OCI-LY1 (cell line): Measurements from ENCODE around the gene FAM53B.
A peak's percentile ranks its signal among the peaks of the same experiment; 100 is the strongest.

Experiments used
- H2AFZ ChIP-seq: fragments of 200-600 bp; sonication (generic), shearing (Covaris generic); 2 replicates; pipeline ENCODE4 v1.6.0; 2014; ENCODE audit warnings: antibody characterized with exemption, mild to moderate bottlenecking, low read length
- H3F3A ChIP-seq: fragments of 200-600 bp; sonication (generic), shearing (Covaris generic); 2 replicates; pipeline ENCODE4 v1.6.0; 2014; ENCODE audit warnings: mild to moderate bottlenecking, antibody characterized with exemption, low read length, moderate library complexity; ENCODE audit not compliant: insufficient read depth
- H3K27ac ChIP-seq: fragments of 200-600 bp; sonication (generic); 2 replicates; pipeline ENCODE4 v1.5.1; 2014; ENCODE audit warnings: low read length, mixed run types, mild to moderate bottlenecking, low read depth; ENCODE audit not compliant: poor library complexity, severe bottlenecking
- H3K27me3 ChIP-seq: fragments of 200-600 bp; sonication (generic); 2 replicates; pipeline ENCODE4 v1.6.0; 2014; ENCODE audit warnings: antibody characterized with exemption, mild to moderate bottlenecking, low read length, moderate library complexity; ENCODE audit not compliant: insufficient read depth
- H3K36me3 ChIP-seq: fragments of 200-600 bp; sonication (generic); 2 replicates; pipeline ENCODE4 v1.6.1; 2014; ENCODE audit warnings: mild to moderate bottlenecking, antibody characterized with exemption, low read length, moderate library complexity, mixed read lengths; ENCODE audit not compliant: insufficient read depth
- H3K4me1 ChIP-seq: fragments of 200-600 bp; sonication (generic); 2 replicates; pipeline ENCODE4 v1.5.1; 2014; ENCODE audit warnings: mild to moderate bottlenecking, low read length, moderate library complexity; ENCODE audit not compliant: insufficient read depth, severe bottlenecking
- H3K4me2 ChIP-seq: fragments of 200-600 bp; sonication (generic), shearing (Covaris generic); 2 replicates; pipeline ENCODE4 v1.6.1; 2014; ENCODE audit warnings: low read length
- H3K4me3 ChIP-seq: fragments of 200-600 bp; sonication (generic); 2 replicates; pipeline ENCODE4 v1.5.1; 2014; ENCODE audit warnings: low read length, low read depth, mild to moderate bottlenecking, mixed read lengths; ENCODE audit not compliant: poor library complexity, severe bottlenecking
- H3K79me2 ChIP-seq: fragments of 200-600 bp; shearing (Covaris generic); 2 replicates; pipeline ENCODE4 v1.6.1; 2016; ENCODE audit warnings: mixed run types, low read length, mixed read lengths; ENCODE audit not compliant: insufficient read depth
- H3K9ac ChIP-seq: fragments of 200-600 bp; sonication (generic), shearing (Covaris generic); 2 replicates; pipeline ENCODE4 v1.6.1; 2014; ENCODE audit warnings: mild to moderate bottlenecking, low read length, mixed read lengths
- H3K9me2 ChIP-seq: fragments of 200-600 bp; sonication (generic), shearing (Covaris generic); 2 replicates; pipeline ENCODE4 v1.6.1; 2014; ENCODE audit warnings: low read depth, mild to moderate bottlenecking, low read length, mixed read lengths
- H3K9me3 ChIP-seq: fragments of 200-600 bp; shearing (Covaris generic); 2 replicates; pipeline ENCODE4 v1.6.1; 2014; ENCODE audit warnings: low read length, mixed read lengths
- H4K20me1 ChIP-seq: fragments of 200-600 bp; sonication (generic), shearing (Covaris generic); 2 replicates; pipeline ENCODE4 v1.6.0; 2016; ENCODE audit warnings: mild to moderate bottlenecking, low read length; ENCODE audit not compliant: insufficient read depth
- EZH2 ChIP-seq: fragments of 200-600 bp; sonication (generic), shearing (Covaris generic); IDR thresholded peaks from 2 replicates; pipeline ENCODE4 v1.8.0; 2017; ENCODE audit warnings: borderline replicate concordance, mixed run types, mild to moderate bottlenecking, antibody characterized with exemption, low read length, moderate library complexity, mixed read lengths
- TF ChIP-seq, protein P1 (sequence below): fragments of 200-600 bp; sonication (generic), shearing (Covaris generic); IDR thresholded peaks from 2 replicates; pipeline ENCODE4 v1.5.1; 2017; ENCODE audit warnings: mild to moderate bottlenecking, antibody characterized with exemption, low read length, moderate library complexity, mixed read lengths

Gene FAM53B

GRCh38 chr10:124627866-124628675 lies 116.1 kb downstream of the FAM53B start:
- Histone ChIP-seq H3K9me3 (no peaks in the 10 kb centered on the region), H3K4me2 (no peak overlapping the region; the same call in 1 of the 2 replicates), H4K20me1 (no peaks in the 10 kb centered on the region), H3K36me3 (peaks cover 2% of the 10 kb centered on the region; the same call in 1 of the 2 replicates), H3K4me3 (no peak overlapping the region), H3K79me2 (peaks cover 2% of the 10 kb centered on the region; the same call in 1 of the 2 replicates), H3K4me1 (peaks cover 91% of the 10 kb centered on the region), H3K27ac (peak overlapping the region; percentile 93), H3K9ac (no peak overlapping the region), H3K27me3 (no peaks in the 10 kb centered on the region), H3K9me2 (no peaks in the 10 kb centered on the region), H2AFZ (no peak overlapping the region), H3F3A (no peaks in the 10 kb centered on the region)
- TF ChIP-seq, protein P1, sequence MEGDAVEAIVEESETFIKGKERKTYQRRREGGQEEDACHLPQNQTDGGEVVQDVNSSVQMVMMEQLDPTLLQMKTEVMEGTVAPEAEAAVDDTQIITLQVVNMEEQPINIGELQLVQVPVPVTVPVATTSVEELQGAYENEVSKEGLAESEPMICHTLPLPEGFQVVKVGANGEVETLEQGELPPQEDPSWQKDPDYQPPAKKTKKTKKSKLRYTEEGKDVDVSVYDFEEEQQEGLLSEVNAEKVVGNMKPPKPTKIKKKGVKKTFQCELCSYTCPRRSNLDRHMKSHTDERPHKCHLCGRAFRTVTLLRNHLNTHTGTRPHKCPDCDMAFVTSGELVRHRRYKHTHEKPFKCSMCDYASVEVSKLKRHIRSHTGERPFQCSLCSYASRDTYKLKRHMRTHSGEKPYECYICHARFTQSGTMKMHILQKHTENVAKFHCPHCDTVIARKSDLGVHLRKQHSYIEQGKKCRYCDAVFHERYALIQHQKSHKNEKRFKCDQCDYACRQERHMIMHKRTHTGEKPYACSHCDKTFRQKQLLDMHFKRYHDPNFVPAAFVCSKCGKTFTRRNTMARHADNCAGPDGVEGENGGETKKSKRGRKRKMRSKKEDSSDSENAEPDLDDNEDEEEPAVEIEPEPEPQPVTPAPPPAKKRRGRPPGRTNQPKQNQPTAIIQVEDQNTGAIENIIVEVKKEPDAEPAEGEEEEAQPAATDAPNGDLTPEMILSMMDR = no peak
- TF ChIP-seq EZH2 = no peak

DNA sequence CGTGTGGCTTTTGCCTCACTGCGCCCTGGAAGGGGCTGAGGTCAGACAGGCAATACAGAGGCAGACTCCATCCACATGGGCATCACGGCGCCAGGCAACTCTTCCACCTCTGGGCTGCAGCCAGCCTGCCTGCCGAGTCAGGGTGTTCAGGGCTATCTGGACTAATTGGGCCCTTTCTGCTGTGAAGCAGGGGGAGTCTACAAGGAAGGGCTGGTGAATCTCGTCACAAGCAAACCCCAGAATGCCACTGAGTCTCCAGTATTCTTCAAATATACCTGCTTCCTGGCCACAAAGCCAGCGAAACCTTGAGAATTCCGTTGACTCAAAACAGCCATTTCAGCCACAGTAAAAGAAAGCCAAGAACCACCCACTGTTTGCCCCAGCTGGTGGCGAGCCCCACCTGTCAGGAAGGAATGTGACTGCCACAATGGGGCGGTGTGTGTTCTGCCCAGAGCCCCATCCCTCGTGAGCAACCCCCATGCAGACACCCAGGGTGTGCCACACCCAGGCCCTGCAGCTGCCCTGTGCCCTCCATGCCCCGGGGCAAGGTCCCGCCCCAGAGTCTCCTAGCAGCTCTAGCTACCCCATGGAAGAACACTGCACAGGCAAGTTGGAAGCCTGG lies 117.3 kb downstream of the FAM53B start:
- Histone ChIP-seq H3K9me3 (no peaks in the 10 kb centered on the region), H3K79me2 (no peaks in the 10 kb centered on the region), H3K4me3 (no peak overlapping the region), H3K36me3 (peaks cover 10% of the 10 kb centered on the region), H3K27me3 (no peaks in the 10 kb centered on the region), H3K4me2 (peak overlapping the region; percentile 33; the same call in 1 of the 2 replicates), H3K4me1 (peaks cover 91% of the 10 kb centered on the region), H3K9me2 (no peaks in the 10 kb centered on the region), H3K27ac (peak overlapping the region; percentile 93), H2AFZ (no peak overlapping the region), H4K20me1 (no peaks in the 10 kb centered on the region), H3K9ac (peak overlapping the region; percentile 2; the same call in 1 of the 2 replicates), H3F3A (no peaks in the 10 kb centered on the region)
- TF ChIP-seq, protein P1 = peak; percentile 25
- TF ChIP-seq EZH2 = no peak

- Histone ChIP-seq H2AFZ (no peak overlapping the region), H3K9ac (peak overlapping the region; percentile 47; the same call in 1 of the 2 replicates), H3K4me2 (peak overlapping the region; percentile 22; the same call in 1 of the 2 replicates), H3K4me3 (no peak overlapping the region), H3K9me3 (no peaks in the 10 kb centered on the region), H3K4me1 (peaks cover 99% of the 10 kb centered on the region), H3K79me2 (no peaks in the 10 kb centered on the region), H3K36me3 (peaks cover 10% of the 10 kb centered on the region), H3F3A (no peaks in the 10 kb centered on the region), H3K9me2 (no peaks in the 10 kb centered on the region), H4K20me1 (no peaks in the 10 kb centered on the region), H3K27ac (peak overlapping the region; percentile 93), H3K27me3 (no peaks in the 10 kb centered on the region)
- TF ChIP-seq, protein P1 = no peak
- no peak for TF ChIP-seq EZH2
These were observed 118.3 kb downstream of the FAM53B start for GRCh38 chr10:124625831-124626238.
